ENCODE data around the gene ADM2. TPM values are rescaled to one million over a fixed set of nuclear protein-coding genes. Genes with fewer than 3 reads are reported as not detected.

Gene ADM2
- total and polyA plus RNA-seq, 2 of the 13 experiments (the other 11 are each of a cell fraction or from before 2014, with no cell fraction given): 1.2 to 3.0 TPM

GRCh38 chr22:50460938-50461337, 20.4 kb upstream of the ADM2 start:
- in situ Hi-C loops (cut with HindIII; ENCODE audit: extremely low pct_ligation_motif_present, low pct_unique_long_range_greater_than_20kb) (no loop called here), intact Hi-C loops (cut with micrococcal nuclease; ENCODE audit: unreplicated experiment) (no loop called here)
- no peak for FAIRE-seq
- Histone ChIP-seq H3K4me3 (replicated peaks in 1 of 3; ENCODE audit: insufficient read depth in 1 of 3, low read depth in 2 of 3, low read length in 3 of 3) (no peak overlapping the region), H3K27me3 (ENCODE audit: control insufficient read depth in 1 of 2, insufficient read depth in 2 of 2, low read length in 2 of 2) (no peaks in the 10 kb centered on the region), H3K4me1 (ENCODE audit: insufficient read depth, low read length) (no peaks in the 10 kb centered on the region), H3K27ac (ENCODE audit: extremely low read length, insufficient read depth, low read length) (no peak overlapping the region), H3K79me2 (ENCODE audit: insufficient read depth, low read length) (no peaks in the 10 kb centered on the region), H3K9me3 (ENCODE audit: low read length) (no peaks in the 10 kb centered on the region), H2AFZ (ENCODE audit: low read length) (no peak overlapping the region), H4K20me1 (ENCODE audit: insufficient read depth, low read length) (no peaks in the 10 kb centered on the region), H3K4me2 (ENCODE audit: low read depth, low read length) (no peak overlapping the region), H3K9ac (ENCODE audit: insufficient read depth, low read depth, low read length) (no peak overlapping the region), H3K36me3 (replicated peaks in 1 of 2; ENCODE audit: control insufficient read depth in 1 of 2, insufficient read depth in 2 of 2, low read length in 2 of 2) (peaks cover 34 to 63% of the 10 kb centered on the region in 2 experiments; a peak in 4 of 5 replicates)
- TF ChIP-seq NAIF1 (CRISPR knock-in tag; IDR thresholded peaks at IDR 0.05; ENCODE audit: borderline replicate concordance): no peak
- no peak for TF ChIP-seq CEBPB (IDR thresholded peaks at IDR 0.05; ENCODE audit: borderline replicate concordance, low read depth, low read length)
- no peak for TF ChIP-seq BRF2 (CRISPR knock-in tag; IDR thresholded peaks at IDR 0.05)
- TF ChIP-seq IKZF5 (CRISPR knock-in tag; IDR thresholded peaks at IDR 0.05): no peak
- TF ChIP-seq POLR2A (IDR thresholded peaks at IDR 0.05; ENCODE audit: insufficient read depth in 1 of 2, low read depth in 2 of 2, low read length in 2 of 2): no peak
- TF ChIP-seq TEF (CRISPR knock-in tag; IDR thresholded peaks at IDR 0.05): no peak
- TF ChIP-seq NFIC (IDR thresholded peaks at IDR 0.05; ENCODE audit: low read length): no peak
- no peak for TF ChIP-seq ZNF510 (CRISPR knock-in tag; IDR thresholded peaks at IDR 0.05; ENCODE audit: low read depth)
- no peak for TF ChIP-seq KLF15 (CRISPR knock-in tag; IDR thresholded peaks at IDR 0.05; ENCODE audit: borderline replicate concordance)
- TF ChIP-seq ZKSCAN8 (CRISPR knock-in tag; IDR thresholded peaks at IDR 0.05; ENCODE audit: borderline replicate concordance): no peak
- CTCF ChIA-PET (ENCODE audit: low intra/inter-chr PET ratio, low total read pairs): no interaction called here
- WGBS (ENCODE audit: low lambda C conversion rate): 98% methylated on average over 17 of the region's 17 CpGs
- DNase-seq (ENCODE audit: low spot score): no peak
- no peak for ATAC-seq
- POLR2A ChIA-PET: no interaction called here
- no TSS peak for BruUV-seq (replicated peaks)

All from HepG2 (cell line).